Panc1 (cell line): ENCODE results near the gene ZNF497. TPM values are rescaled to one million over a fixed set of nuclear protein-coding genes. Genes with fewer than 3 reads are reported as not detected.

Experiments
- ATAC-seq: fragments of 200-7000 bp; cut with Tn5 transposase; 2 replicates; pipeline ENCODE4 v1.9.1; 2020; ENCODE audit warnings: mild to moderate bottlenecking, moderate library complexity
- BruUV-seq: library from RNA; stranded (reverse); fragments of 400-500 nt; replicated peaks from 2 replicates; lab custom pipeline; 2021; lab: Mats Ljungman, UMichigan
- CTCF ChIA-PET: fragments of 300-600 bp; sonication (Branson Sonifier 250); formaldehyde crosslinking; loops from one replicate; lab custom pipeline; 2022; ENCODE audit warnings: antibody characterized with exemption; lab: Charles Lee
- POLR2A ChIA-PET: fragments of 300-600 bp; sonication (Branson Sonifier 250); formaldehyde crosslinking; loops from one replicate; lab custom pipeline; 2022; ENCODE audit warnings: antibody characterized with exemption; lab: Charles Lee
- DNase-seq: peaks from one replicate; pipeline ENCODE4 v3.0.0-alpha.2; 2010; ENCODE audit warnings: low read depth, low spot score
- H3K27ac ChIP-seq: 2 replicates; pipeline ENCODE4 v1.5.1; 2011; ENCODE audit warnings: mild to moderate bottlenecking, low read length, inconsistent platforms
- H3K27me3 ChIP-seq: fragments of 200-500 bp; sonication (Bioruptor generic); 2 replicates; pipeline ENCODE4 v1.6.0; 2014; ENCODE audit warnings: low read length, inconsistent platforms; ENCODE audit not compliant: control insufficient read depth, insufficient read depth
- H3K36me3 ChIP-seq: fragments of 200-500 bp; sonication (Bioruptor generic); 2 replicates; pipeline ENCODE4 v1.5.1; 2014; ENCODE audit warnings: inconsistent platforms, mild to moderate bottlenecking, low read length, moderate library complexity; ENCODE audit not compliant: control insufficient read depth, insufficient read depth
- H3K4me1 ChIP-seq: 2 replicates; pipeline ENCODE4 v1.5.1; 2011; ENCODE audit warnings: inconsistent platforms, mild to moderate bottlenecking, low read length, moderate library complexity; ENCODE audit not compliant: control insufficient read depth, insufficient read depth
- H3K4me3 ChIP-seq, 2 experiments: 2 replicates each; pipeline ENCODE4 v1.5.1; 2011 to 2012; ENCODE audit warnings: low read depth in 2 of 2, low read length in 2 of 2, mild to moderate bottlenecking in 2 of 2, inconsistent platforms in 1 of 2, moderate library complexity in 1 of 2
- H3K9me3 ChIP-seq: fragments of 200-500 bp; sonication (Bioruptor generic); 2 replicates; pipeline ENCODE4 v1.5.1; 2014; ENCODE audit warnings: low read depth, mild to moderate bottlenecking, inconsistent platforms, low read length, moderate library complexity; ENCODE audit not compliant: control insufficient read depth, insufficient read depth
- CTCF ChIP-seq: fragments of 450-650 bp; IDR thresholded peaks from 2 replicates; pipeline ENCODE4 v1.5.1; 2017; ENCODE audit warnings: mild to moderate bottlenecking
- POLR2AphosphoS5 ChIP-seq: IDR thresholded peaks from 2 replicates; pipeline ENCODE4 v1.6.1; 2012; ENCODE audit warnings: mild to moderate bottlenecking, low read depth, low read length, moderate library complexity
- SIN3A ChIP-seq: IDR thresholded peaks from 2 replicates; pipeline ENCODE4 v1.6.1; 2012; ENCODE audit warnings: low read depth, mild to moderate bottlenecking, low read length, moderate library complexity, borderline replicate concordance; ENCODE audit not compliant: insufficient read depth
- TCF7L2 ChIP-seq: IDR thresholded peaks from 2 replicates; pipeline ENCODE4 v1.6.1; 2011; ENCODE audit warnings: mild to moderate bottlenecking, low read depth, low read length, inconsistent platforms
- in situ Hi-C: cut with HindIII; loops from 2 replicates; pipeline ENCODE4 v1.10.0; 2016; ENCODE audit warnings: low sequenced_read_pairs, low pct_unique_long_range_greater_than_20kb
- intact Hi-C: fragments of 100-400 bp; cut with micrococcal nuclease; formaldehyde crosslinking; loops from one replicate; pipeline ENCODE4 v1.10.0; 2022; ENCODE audit not compliant: unreplicated experiment
- total RNA-seq: library from RNA; stranded (reverse); gene quantifications from one replicate; pipeline ENCODE4 v1.2.1, GENCODE V29; 2021; ENCODE audit not compliant: unreplicated experiment
- TF ChIP-seq, protein P1 (sequence below), 2 experiments: IDR thresholded peaks; 2 replicates each; pipeline ENCODE4 v1.6.1; 2011 to 2012; ENCODE audit warnings: low read depth in 2 of 2, control low read depth in 1 of 2, low read length in 1 of 2, mild to moderate bottlenecking in 1 of 2, moderate library complexity in 1 of 2; ENCODE audit not compliant: insufficient read depth in 1 of 2

The ZNF497 gene
- total RNA-seq, 1 experiment from 2014 or later: 1.9 TPM

- H3K4me1 ChIP-seq: peaks cover 8% of the 10 kb centered on the region; the same call in 1 of the 2 replicates
- CTCF ChIA-PET: interaction anchor here (0.6 to 0.9 kb wide), 4 partner anchors 151 to 491 kb away, joined by 3 to 9 read pairs (median 5); partner anchors contain the start of gene ZBTB45
- no peaks in the 10 kb centered on the region for H3K36me3 ChIP-seq
- DNase-seq (no peak), ATAC-seq (peak; percentile 98)
- no peaks in the 10 kb centered on the region for H3K27me3 ChIP-seq
- peak overlapping the region; percentile 72 for H3K27ac ChIP-seq
- peak overlapping the region; percentile 63 to 97 for H3K4me3 ChIP-seq
- H3K9me3 ChIP-seq: no peaks in the 10 kb centered on the region
- intact Hi-C loops (no loop called here), in situ Hi-C loops (no loop called here)
- TF ChIP-seq SIN3A: peak; percentile 63; the same call in 1 of the 2 replicates
- TF ChIP-seq, protein P1, sequence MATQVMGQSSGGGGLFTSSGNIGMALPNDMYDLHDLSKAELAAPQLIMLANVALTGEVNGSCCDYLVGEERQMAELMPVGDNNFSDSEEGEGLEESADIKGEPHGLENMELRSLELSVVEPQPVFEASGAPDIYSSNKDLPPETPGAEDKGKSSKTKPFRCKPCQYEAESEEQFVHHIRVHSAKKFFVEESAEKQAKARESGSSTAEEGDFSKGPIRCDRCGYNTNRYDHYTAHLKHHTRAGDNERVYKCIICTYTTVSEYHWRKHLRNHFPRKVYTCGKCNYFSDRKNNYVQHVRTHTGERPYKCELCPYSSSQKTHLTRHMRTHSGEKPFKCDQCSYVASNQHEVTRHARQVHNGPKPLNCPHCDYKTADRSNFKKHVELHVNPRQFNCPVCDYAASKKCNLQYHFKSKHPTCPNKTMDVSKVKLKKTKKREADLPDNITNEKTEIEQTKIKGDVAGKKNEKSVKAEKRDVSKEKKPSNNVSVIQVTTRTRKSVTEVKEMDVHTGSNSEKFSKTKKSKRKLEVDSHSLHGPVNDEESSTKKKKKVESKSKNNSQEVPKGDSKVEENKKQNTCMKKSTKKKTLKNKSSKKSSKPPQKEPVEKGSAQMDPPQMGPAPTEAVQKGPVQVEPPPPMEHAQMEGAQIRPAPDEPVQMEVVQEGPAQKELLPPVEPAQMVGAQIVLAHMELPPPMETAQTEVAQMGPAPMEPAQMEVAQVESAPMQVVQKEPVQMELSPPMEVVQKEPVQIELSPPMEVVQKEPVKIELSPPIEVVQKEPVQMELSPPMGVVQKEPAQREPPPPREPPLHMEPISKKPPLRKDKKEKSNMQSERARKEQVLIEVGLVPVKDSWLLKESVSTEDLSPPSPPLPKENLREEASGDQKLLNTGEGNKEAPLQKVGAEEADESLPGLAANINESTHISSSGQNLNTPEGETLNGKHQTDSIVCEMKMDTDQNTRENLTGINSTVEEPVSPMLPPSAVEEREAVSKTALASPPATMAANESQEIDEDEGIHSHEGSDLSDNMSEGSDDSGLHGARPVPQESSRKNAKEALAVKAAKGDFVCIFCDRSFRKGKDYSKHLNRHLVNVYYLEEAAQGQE (IDR thresholded peaks at IDR 0.05; ENCODE audit: insufficient read depth in 1 of 2, low read depth in 2 of 2, low read length in 1 of 2): no peak
- no peak; the same call in 1 of the 2 replicates for TF ChIP-seq POLR2AphosphoS5
- POLR2A ChIA-PET: interaction anchor here (0.5 to 2.0 kb wide), 3 partner anchors 15 to 187 kb away, joined by 3 to 16 read pairs (median 5); partner anchors contain the start of gene ZNF497
- BruUV-seq: TSS peak; percentile 94
Observed at GRCh38 chr19:58346961-58347929, 15.3 kb downstream of the ZNF497 start.

DNA sequence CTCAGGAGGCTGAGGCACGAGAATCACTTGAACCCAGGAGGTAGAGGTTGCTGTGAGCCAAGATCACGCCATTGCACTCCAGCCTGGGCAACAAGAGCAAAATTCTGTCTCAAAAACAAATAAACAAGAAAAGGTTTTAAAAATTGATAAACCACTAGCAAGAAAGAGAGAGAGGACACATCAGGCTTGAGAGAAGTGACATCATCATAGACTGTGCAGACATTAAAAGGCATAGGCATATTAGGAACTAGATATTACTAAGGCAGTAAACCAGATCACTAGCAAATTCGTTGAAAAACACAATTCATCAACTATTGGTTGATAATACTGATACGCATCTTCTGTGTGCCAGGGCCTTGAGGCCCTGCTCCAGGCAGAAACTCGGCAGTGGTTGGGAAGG is 17.0 kb downstream of the ZNF497 start:
- no peak overlapping the region for H3K27ac ChIP-seq
- no peak overlapping the region for H3K4me3 ChIP-seq
- no peaks in the 10 kb centered on the region for H3K27me3 ChIP-seq
- intact Hi-C loops: no loop called here
- BruUV-seq: no TSS peak
- in situ Hi-C loops: no loop called here
- H3K9me3 ChIP-seq: no peaks in the 10 kb centered on the region
- ChIA-PET CTCF (no interaction called here), POLR2A (no interaction called here)
- no peak for DNase-seq
- H3K4me1 ChIP-seq: peaks cover 8% of the 10 kb centered on the region; the same call in 1 of the 2 replicates
- TF ChIP-seq TCF7L2 (no peak), CTCF (no peak), SIN3A (no peak), POLR2AphosphoS5 (no peak)
- TF ChIP-seq, protein P1 (IDR thresholded peaks at IDR 0.05; ENCODE audit: insufficient read depth in 1 of 2, low read depth in 2 of 2, low read length in 1 of 2): no peak
- H3K36me3 ChIP-seq: no peaks in the 10 kb centered on the region
- no peak for ATAC-seq
